Adipocyte (in vitro differentiated cells): ENCODE data around the gene PDE4D.
"Not testable (repeated sequence)": the region's sequence is repeated elsewhere in the genome, so short reads cannot be mapped to it uniquely, and the experiment has no call there.

Experiments used
- DNase-seq: peaks from one replicate; pipeline ENCODE4 v3.0.0-alpha.2; 2015; ENCODE audit warnings: low read depth
- H3K27me3 ChIP-seq: replicated peaks from 2 replicates; pipeline ENCODE4 v1.7.0; 2013; ENCODE audit warnings: mild to moderate bottlenecking, low read length, moderate library complexity; ENCODE audit not compliant: control insufficient read depth, insufficient read depth
- H3K36me3 ChIP-seq: 2 replicates; pipeline ENCODE4 v1.7.0; 2013; ENCODE audit warnings: low read length, mild to moderate bottlenecking, moderate library complexity; ENCODE audit not compliant: control insufficient read depth, insufficient read depth, severe bottlenecking
- H3K4me1 ChIP-seq: 2 replicates; pipeline ENCODE4 v1.7.0; 2013; ENCODE audit warnings: mild to moderate bottlenecking, low read length, moderate library complexity; ENCODE audit not compliant: control insufficient read depth, insufficient read depth
- H3K4me3 ChIP-seq: 2 replicates; pipeline ENCODE4 v1.7.0; 2013; ENCODE audit warnings: mild to moderate bottlenecking, low read length, moderate library complexity
- H3K9ac ChIP-seq: 2 replicates; pipeline ENCODE4 v1.7.0; 2013; ENCODE audit warnings: mild to moderate bottlenecking, low read length, moderate library complexity
- H3K9me3 ChIP-seq: 2 replicates; pipeline ENCODE4 v1.7.0; 2013; ENCODE audit warnings: mild to moderate bottlenecking, low read length, moderate library complexity; ENCODE audit not compliant: control insufficient read depth

The PDE4D gene

DNA sequence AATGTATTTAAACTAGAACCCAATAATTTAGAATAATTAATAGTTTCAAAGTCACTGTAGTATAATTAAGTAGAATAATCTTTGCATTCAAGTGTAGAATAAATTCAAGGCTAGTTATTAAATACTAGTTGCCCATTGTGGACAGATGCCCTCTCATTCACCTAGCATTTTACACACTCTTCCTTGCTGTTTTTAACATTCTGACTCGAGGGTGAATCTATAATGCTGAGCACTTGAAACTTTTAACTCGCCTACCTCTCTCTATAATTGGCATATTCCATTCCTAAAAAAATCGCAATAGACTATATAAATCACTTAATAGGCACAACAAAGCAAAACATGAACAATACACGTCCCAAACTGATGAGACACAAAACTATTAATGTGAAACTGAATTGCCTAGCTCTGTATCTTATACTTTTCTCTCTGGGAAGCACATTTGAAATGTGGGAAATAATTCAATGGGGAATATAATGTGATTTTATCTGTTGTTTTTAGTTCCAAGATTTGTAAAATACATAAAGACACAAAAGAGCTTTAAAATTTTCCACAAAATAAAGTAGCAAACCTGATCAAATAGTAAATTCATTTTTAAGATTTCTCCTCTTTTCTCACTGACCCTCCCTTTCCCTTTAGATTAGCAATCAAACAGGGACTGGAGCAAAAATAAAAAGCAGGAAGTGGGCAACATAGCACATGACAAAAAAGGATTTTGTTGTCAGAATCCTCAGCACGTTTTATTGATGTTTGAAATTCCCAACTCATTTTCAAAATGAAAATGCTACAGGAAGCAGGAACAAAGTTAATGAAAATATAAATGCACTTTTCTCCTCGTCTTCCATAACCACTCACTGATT, 295.6 kb downstream of the PDE4D start:
- Histone ChIP-seq H3K27me3 (no peaks in the 10 kb centered on the region), H3K9me3 (no peaks in the 10 kb centered on the region), H3K36me3 (no peaks in the 10 kb centered on the region), H3K4me1 (peaks cover 20% of the 10 kb centered on the region), H3K4me3 (peak overlapping the region; percentile 75), H3K9ac (peak overlapping the region; percentile 37)
- no peak for DNase-seq

DNA sequence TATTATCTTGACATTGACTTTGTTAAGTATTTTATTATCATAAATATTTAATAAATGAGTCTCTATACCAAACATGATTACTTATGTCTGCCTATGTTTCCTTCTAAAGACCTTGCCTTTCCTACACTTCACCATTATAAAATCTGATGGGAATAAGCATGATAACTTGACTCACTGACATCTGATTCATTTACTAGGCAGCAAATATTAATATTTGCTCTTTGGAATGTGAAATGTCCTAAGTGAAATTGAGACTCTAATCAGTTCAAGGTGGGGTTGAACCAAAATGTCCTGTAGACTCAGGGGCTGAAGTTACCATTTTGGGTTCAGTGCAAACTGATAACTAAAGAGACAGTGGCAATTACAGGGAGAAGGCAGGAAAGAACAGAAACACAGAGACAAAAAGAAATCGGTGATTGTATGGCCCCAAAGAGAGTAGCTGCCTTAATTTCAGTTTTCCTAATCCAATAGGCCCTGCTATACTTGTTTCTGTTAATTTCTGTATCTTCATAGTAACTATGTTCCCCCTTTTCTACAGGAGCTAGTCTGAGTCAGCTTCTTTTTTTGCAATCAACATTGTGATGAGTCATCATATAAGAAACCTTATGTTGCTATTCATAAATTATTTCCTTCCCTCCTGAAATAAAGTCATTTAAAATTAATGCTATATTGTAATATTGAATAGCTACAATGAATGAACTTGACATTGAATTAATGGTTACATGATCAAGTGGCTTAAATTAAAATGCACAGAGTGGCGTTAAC, 296.8 kb downstream of the PDE4D start:
- no peak overlapping the region for H3K4me3 ChIP-seq
- H3K27me3 ChIP-seq, result no peaks in the 10 kb centered on the region
- no peaks in the 10 kb centered on the region for H3K36me3 ChIP-seq
- peak; percentile 39 for DNase-seq
- no peaks in the 10 kb centered on the region for H3K9me3 ChIP-seq
- H3K9ac ChIP-seq, result no peak overlapping the region
- H3K4me1 ChIP-seq, result peaks cover 20% of the 10 kb centered on the region

DNA sequence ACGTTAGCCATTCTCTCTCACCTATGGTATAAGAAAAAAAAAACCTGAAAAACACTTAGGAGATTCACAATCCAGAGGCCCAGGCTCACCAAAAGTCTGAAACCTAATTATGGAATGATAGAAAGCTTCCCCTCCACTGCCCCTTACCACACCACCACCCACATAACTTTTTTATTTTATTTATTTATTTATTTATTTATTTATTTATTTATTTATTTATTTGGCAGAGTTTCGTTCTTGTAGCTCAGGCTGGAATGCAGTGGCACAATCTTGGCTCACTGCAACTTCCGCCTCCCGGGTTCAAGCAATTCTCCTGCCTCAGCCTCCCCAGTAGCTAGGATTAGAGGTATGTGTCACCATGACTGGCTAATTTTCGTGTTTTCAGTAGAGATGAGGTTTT, 299.4 kb downstream of the PDE4D start:
- H3K9ac ChIP-seq, H3K36me3 ChIP-seq, DNase-seq, H3K27me3 ChIP-seq, H3K4me3 ChIP-seq, H3K9me3 ChIP-seq: not testable (repeated sequence)
- peaks cover 20% of the 10 kb centered on the region for H3K4me1 ChIP-seq

DNA sequence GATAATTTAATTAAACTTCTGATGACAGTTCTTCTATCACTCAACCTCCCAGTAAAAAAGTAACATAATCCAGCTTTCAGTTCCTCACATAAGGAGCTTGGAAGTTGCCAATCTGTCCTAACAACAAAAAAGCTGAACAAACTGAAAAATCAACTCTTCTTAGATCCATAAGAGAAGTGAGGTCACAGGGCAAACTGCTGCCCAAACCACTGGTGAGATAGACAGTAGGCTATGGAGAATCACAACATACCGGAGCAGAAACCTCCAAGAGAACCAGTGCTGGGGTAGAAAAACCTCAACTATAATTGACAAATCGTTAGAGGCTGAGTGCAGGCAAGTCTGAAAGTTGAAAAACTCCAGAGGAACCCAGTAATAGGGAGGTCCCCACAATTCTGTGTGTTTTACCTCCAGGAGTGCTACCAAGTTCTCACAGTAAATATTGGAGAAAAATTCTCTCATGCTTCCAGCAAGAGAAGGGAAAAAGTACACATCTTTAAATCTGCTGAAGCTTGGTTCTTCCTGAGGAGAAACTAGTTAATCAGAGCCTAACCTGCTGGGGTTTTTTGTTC, 300.0 kb downstream of the PDE4D start:
- no peaks in the 10 kb centered on the region for H3K9me3 ChIP-seq
- H3K4me1 ChIP-seq, result peaks cover 18% of the 10 kb centered on the region
- no peaks in the 10 kb centered on the region for H3K36me3 ChIP-seq
- H3K4me3 ChIP-seq, result no peak overlapping the region
- no peaks in the 10 kb centered on the region for H3K27me3 ChIP-seq
- no peak for DNase-seq
- H3K9ac ChIP-seq, result no peak overlapping the region

DNA sequence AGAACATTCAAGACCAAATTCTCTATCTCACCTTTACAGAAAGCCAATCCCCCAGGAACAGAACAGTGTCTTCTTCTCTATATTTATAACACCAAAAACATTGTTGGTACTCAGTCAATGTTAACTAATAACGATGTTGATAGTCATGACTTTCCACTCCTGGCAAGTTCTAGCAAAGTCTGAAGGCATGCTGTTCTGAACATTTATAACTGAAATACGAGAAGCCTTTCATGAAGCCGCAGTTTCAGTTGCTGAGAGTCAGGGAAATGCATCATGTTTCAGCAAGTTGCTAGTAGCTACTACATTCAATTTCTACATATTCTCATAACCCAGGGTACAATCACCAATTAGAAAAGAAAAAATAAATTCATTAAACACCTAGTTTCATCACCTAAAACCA, 301.4 kb downstream of the PDE4D start:
- Histone ChIP-seq H3K4me1 (peaks cover 18% of the 10 kb centered on the region), H3K36me3 (no peaks in the 10 kb centered on the region), H3K9me3 (no peaks in the 10 kb centered on the region), H3K4me3 (no peak overlapping the region), H3K27me3 (no peaks in the 10 kb centered on the region), H3K9ac (no peak overlapping the region)
- DNase-seq, result peak; percentile 29

DNA sequence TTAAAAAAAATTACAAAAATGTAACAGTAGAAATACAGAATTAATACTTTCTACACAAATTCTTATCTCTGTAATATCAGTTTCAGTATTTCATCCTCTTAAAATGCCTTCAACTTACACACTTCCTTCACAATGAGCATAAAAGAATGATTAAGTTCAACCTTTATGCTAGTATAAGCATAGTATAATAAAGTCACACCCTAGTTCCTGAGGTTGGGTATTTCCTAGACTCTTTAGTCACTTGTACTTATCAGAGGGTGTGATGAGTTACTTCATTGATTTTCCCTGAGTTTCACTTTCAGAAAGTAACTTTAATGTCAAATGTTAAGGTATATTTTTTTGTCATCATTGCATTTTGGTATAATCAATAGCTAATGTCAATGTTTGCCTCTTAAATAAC, 302.4 kb downstream of the PDE4D start:
- Histone ChIP-seq H3K36me3 (no peaks in the 10 kb centered on the region), H3K27me3 (no peaks in the 10 kb centered on the region), H3K9ac (no peak overlapping the region), H3K4me3 (no peak overlapping the region), H3K9me3 (no peaks in the 10 kb centered on the region), H3K4me1 (peaks cover 11% of the 10 kb centered on the region)
- no peak for DNase-seq

DNA sequence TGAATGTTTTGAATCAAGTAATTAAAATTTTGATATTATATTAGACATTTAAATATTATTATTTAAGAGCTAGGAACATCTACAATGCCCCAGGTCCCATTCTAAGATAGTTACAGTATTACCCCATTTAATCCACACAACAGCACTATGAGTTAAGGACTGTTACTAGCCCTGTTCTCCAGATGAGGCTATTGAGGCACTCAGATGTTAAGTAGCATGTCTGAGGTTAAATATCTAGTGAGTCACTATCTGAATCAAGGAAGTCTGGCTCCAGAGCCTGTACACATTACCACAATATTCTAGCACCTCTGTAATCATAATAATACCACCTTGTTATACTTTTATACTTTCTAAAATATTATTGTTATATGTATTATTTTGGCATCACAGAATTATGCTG, 304.6 kb downstream of the PDE4D start:
- Histone ChIP-seq H3K4me1 (peaks cover 11% of the 10 kb centered on the region), H3K9me3 (no peaks in the 10 kb centered on the region), H3K27me3 (peaks cover 11% of the 10 kb centered on the region), H3K4me3 (no peak overlapping the region), H3K9ac (no peak overlapping the region), H3K36me3 (no peaks in the 10 kb centered on the region)
- DNase-seq, result no peak

DNA sequence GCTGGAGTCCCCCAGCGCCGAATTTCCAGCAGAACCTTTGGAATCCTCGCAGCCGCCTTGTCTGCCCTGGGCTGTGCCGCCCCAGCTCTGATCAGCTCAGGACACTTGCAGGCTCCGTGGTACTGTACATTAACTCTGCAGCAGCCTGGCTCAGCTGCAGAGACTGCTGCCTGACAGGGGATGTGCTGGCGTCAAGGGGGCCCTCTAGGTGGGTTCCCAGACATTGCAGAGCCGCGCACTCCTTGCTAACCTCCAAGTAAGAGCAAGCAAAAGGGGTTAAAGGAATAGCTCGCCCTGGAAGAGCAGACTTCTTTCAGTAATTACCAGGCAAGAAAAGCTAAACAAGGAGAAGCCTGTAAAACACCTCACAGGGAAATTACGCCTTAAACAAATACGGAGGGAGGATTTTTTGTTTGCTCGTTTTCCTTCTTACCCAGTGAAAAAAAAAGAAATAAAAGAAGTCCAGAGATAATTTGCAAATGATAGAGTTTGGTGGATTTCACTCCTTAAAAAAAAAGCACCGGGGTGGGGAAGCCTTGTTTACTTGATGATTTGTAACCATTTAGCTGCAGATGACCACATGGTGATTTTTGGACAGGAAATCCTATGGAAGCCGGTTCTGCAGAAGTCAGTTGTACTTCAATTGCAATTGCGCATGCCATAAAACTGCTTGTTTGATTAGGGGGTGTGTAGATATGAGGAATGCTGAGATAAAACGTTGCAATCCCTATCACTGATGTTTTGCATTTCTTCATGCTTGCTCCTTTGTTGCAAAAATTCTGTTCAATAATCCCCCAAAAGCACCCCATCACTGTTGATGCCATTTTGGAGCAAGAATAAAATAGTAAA, 305.8 kb downstream of the PDE4D start:
- peak overlapping the region; percentile 81 for H3K4me3 ChIP-seq
- peak; percentile 45 for DNase-seq

DNA sequence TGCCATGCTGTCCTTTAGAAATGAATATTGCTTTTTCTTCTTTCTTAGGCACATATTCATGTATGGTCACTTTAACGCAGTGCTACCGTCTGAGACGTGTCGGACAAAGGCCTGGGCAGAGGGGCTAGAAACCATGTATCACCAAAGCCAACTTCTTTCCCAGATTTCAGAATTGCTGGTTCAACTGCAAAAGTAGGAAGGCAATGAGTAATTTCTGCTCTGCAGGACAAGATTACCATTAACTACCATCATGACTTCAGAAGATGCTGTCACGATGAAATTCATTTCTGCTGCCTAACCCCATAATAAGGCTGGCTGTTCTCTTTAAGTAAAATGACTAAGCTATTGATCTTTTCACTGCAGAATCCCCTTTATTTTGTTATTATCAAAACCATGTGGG, 306.7 kb downstream of the PDE4D start:
- peaks cover 16% of the 10 kb centered on the region for H3K27me3 ChIP-seq
- no peak for DNase-seq
- H3K9me3 ChIP-seq, result no peaks in the 10 kb centered on the region
- H3K36me3 ChIP-seq, result no peaks in the 10 kb centered on the region
- H3K4me3 ChIP-seq, result peak overlapping the region; percentile 81
- H3K4me1 ChIP-seq, result peaks cover 11% of the 10 kb centered on the region
- no peak overlapping the region for H3K9ac ChIP-seq

More for the DNA sequence above, 305.8 kb downstream of the PDE4D start:
- Histone ChIP-seq H3K9me3 (no peaks in the 10 kb centered on the region), H3K36me3 (no peaks in the 10 kb centered on the region), H3K4me1 (peaks cover 11% of the 10 kb centered on the region), H3K27me3 (peaks cover 16% of the 10 kb centered on the region), H3K9ac (peak overlapping the region; percentile 64)

DNA sequence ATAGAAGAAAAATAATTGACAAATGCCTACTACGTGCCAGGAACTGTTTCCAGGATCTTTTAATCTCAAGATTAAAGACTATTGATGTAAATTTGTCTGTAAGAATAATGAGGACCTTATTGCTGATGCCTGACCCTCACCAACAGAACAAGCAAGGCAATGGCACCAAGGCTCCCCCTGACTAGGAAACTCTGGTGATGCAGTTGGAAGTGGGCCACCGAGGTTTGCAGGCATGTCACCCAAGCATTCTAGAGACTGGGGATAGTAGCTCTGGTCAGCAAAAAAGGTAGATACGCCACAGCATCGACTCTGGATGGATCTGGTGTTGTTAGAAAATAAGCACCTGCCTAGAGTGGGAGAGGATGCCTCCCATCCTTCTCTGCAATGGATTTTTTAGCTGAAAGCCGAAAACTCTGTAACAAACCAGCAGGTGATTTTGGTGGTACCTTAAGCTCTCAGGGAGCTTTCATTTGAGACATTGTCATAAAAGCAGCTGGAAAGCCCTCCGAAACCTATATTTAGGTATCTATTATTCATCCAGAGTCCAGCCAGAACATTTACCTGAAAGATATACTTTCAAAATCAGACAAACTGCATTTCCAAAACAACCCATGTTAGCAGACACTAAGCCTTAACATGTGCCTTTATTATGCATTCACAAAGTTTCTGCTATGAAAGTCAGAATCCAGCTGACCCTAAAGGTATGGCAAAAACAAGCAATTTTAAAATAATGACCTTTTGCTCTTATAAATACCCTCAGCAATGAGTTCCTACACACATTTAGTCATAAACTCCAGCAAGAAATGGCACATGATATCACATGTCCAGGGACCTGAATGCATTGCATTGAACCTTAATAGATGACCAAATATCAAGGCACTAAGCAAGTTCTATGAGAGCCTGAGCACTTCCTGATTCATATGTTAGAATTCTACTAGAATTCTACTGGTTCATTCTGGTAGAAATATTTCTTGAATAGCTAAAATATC, 308.4 kb downstream of the PDE4D start:
- Histone ChIP-seq H3K4me1 (peaks cover 11% of the 10 kb centered on the region), H3K4me3 (no peak overlapping the region), H3K36me3 (no peaks in the 10 kb centered on the region), H3K27me3 (peaks cover 16% of the 10 kb centered on the region), H3K9ac (no peak overlapping the region), H3K9me3 (no peaks in the 10 kb centered on the region)
- DNase-seq, result no peak
